ENCODE data around the gene COL6A1.

COL6A1 gene, protein sequence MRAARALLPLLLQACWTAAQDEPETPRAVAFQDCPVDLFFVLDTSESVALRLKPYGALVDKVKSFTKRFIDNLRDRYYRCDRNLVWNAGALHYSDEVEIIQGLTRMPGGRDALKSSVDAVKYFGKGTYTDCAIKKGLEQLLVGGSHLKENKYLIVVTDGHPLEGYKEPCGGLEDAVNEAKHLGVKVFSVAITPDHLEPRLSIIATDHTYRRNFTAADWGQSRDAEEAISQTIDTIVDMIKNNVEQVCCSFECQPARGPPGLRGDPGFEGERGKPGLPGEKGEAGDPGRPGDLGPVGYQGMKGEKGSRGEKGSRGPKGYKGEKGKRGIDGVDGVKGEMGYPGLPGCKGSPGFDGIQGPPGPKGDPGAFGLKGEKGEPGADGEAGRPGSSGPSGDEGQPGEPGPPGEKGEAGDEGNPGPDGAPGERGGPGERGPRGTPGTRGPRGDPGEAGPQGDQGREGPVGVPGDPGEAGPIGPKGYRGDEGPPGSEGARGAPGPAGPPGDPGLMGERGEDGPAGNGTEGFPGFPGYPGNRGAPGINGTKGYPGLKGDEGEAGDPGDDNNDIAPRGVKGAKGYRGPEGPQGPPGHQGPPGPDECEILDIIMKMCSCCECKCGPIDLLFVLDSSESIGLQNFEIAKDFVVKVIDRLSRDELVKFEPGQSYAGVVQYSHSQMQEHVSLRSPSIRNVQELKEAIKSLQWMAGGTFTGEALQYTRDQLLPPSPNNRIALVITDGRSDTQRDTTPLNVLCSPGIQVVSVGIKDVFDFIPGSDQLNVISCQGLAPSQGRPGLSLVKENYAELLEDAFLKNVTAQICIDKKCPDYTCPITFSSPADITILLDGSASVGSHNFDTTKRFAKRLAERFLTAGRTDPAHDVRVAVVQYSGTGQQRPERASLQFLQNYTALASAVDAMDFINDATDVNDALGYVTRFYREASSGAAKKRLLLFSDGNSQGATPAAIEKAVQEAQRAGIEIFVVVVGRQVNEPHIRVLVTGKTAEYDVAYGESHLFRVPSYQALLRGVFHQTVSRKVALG

DNA sequence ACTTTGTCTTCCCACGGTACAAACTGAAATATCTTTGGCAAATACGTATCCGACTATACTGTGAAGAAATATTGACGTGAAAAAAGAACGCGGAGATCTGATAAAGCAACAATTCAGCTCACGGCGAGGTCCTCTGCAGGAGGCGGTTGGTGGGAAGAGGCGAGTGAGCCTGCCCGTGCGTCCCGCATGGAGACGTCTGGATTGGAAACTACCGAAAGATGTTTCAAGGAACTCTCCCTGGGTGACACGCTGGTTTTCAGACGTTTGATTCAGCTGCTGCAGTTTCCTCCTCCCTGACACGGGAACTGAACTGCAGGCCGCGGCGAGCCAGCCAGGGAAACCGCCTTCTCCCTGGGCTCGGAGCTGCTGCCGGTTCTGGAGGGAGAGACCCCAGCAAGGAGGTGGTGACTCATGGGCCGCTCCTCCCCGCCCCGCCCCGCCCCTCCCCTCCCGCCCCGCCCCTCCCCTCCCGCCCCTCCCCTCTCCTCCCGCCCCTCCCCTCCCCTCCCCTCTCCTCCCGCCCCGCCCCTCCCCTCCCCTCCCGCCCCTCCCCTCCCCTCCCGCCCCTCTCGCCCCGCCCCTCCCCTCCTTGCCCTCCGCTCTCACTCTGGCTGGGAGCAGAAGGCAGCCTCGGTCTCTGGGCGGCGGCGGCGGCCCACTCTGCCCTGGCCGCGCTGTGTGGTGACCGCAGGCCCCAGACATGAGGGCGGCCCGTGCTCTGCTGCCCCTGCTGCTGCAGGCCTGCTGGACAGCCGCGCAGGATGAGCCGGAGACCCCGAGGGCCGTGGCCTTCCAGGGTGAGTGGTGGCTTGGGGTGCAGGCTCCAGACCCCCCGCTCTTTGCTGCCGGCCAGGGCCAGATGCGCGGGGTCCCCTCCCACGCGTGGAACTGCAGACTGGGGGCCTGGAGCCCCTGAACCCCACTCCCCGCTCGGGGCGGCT is at the start of gene COL6A1:
TSS of gene COL6A1 (plus strand) at position 620 of the 941 bp plus-strand sequence. CDS start at position 701, 81 bp downstream.
- DNase-seq, result peak; percentile 55

DNA sequence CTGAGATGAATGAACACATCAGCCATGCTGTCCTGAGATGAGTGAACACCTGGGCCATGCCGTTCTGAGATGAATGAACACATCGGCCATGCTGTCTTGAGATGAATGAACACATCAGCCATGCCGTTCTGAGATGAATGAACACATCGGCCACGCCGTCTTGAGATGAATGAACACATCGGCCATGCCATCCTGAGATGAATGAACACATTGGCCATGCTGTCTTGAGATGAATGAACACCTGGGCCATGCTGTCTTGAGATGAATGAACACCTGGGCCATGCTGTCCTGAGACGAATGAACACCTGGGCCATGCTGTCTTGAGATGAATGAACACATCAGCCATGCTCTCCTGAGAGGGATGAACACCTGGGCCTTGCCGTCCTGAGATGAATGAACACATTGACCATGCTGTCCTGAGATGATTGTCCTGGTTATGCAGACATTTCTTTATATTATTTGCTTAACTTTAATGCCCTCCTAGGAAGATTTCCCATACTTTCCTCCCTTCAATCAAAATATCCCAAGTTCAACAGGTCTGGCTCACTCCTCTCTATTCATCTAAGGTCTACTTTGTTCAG is 48.6 kb upstream of the COL6A1 start:
- no peak for DNase-seq

DNA sequence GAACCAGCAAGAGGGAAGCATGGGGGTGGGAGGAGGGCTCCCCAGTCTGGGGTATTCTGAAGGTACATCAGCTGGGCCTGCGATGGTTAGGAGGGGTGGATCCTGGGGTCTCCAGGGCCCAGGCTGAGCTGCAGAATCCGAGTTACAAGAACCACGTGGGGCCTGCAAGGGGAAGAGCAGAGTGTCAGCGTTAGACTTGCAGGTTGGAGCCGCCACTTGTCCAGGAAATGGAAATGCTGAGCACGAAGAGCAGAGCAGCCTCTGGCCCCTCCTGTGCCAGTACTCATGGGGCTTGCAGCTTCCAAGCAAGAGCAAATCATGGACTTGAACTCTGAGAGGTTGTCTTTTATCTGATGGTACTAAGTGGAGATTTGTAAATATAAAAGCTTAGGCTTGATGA is 47.5 kb upstream of the COL6A1 start:
- no peak for DNase-seq

DNA sequence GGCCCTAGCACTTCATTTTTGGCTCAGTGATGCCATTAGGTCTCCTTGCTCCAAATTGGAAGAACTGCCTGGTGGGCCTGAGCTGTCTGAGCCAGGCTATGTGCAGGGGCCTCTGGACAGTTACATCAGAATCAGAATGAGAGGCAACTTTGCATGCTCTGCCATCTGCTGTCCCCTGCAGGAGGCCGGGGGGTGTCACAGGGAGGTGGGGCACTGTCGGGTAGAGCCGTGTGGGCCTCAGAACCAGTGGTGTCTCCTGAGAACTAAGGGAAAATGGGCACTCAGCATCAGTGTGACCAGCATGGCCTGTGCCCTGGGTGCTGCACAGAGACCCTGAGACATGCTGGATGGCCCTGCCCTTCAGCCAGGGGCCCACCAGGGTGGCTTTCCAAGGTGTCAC is 47.0 kb upstream of the COL6A1 start:
- no peak for DNase-seq

DNA sequence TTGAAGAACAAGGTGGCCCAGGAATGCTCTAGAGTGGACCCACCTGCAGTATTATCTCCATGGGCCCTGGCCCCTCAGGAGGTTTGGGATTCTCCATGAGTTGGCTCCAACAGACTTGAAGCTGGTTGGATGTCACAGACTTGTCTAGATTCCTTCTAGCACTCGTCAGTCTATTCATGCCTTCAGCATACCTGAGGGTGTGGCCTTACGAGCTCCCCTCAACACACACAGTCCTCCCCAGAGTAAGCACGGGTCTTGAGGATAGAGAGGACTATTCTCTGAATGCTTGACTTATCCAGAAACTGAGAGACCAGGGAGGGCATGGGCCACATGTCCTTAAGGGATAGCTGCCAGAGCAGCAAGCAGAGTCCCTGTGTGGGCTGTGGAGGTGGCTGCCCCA is 45.9 kb upstream of the COL6A1 start:
- no peak for DNase-seq

DNA sequence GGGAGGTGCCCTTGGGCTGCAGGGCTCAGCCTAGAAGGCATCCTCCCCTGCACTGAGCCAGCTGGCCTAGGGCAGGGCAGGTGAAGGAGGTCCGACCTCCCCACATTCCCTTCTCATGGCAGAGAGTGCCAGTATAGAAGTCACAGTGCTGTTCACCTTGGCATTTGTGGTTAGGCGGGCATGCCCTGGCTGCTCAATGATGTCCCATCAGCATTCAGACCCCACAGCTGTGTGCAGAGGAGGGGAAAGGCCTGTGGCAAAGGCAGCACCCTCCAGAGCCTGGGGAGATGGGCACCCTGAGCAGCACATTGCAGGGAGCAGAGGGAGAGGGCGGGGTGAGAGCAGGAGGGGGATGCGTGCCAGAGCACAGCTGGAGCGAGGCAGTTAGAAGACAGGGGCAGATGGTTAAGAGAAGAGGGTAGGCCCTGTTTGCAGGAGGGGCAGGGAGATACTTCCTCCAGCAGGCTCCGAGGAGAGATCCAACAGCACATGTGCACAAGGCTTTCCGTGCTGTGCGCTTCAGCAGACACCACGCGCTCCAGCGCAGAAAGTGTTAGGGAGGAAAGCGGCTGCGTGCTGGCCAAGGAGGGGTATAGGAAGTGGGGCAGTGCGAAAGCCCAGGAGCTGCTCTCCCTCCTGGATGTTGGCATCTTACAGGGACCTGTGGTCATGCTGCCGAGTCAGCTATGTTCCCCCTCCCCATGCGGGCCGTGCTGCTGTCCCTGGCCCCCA is 43.7 kb upstream of the COL6A1 start:
- DNase-seq, result no peak

DNA sequence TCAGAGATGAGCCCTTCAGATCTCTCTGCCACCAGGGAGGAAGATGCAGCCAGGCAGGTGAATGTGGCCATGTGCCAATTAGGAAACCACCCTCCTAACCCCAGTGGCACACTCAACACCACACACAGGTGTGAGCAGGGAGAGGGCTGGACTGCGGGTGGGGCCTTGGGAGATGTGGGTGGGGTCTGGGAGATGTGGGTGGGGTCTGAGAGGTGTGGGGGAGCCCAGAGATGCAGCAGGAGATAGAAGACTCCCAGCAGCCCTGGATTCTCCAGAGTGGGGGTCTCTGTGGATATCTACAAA is 43.2 kb upstream of the COL6A1 start:
- no peak for DNase-seq

DNA sequence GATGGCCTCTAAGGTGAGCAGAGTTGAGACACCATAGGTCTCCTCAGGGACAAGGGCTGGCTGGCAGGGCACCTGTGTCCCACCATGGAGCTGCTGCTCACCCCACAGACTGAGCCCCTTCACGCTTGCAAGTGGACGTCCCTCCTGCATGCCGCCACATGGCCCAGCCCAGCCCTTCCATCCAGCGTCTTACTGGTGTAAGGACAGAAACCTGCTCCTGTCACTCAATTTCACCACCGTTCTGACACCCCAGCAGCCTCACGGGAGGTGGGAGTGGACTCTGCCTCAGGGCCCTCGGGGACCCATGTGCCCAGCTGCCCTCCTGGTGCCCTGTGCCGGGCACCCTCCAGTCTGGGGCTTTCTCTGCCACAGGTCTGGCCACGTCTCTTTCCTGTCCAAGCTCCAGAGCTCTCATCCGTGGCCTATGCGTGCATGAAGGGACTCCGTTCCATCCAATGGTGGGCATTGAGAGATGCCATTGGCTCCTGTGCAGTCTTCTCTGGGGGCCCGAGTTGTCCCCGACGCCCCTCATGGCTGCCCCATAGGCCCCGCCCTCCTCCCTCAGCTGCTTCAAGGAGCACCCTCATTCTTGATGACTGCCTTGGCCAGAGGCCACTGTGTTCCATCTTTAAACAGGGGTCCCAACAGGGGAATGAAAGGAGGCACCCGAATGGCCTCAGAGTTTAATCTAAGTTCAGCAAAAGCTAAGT is 42.6 kb upstream of the COL6A1 start:
- no peak for DNase-seq

DNA sequence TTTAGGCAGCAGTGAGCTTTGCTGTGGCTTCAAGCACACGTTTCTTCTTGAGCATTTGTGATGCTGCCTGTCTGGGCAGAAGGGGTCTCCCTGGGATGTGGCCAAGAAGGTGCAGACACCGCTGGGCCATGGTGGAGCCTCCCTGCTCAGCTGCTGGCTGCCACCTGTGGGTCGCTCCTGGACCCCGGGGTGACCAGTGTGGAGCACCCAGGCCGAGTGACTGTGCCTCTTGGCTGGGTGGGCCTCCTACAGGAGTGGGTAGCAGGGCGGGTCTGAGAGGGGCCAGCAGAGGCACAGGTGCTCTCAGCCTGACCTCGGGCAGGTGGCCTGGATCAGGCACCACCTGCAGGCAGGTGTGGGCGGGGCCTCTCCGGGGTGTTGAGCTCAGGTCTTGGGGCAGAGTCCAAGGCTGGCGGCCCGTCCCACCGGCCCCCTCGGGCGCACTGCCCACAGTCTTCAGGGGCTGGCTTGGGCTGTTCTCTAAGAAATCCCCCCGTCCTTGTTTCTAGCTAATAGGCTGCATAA is 42.0 kb upstream of the COL6A1 start:
- DNase-seq, result no peak

DNA sequence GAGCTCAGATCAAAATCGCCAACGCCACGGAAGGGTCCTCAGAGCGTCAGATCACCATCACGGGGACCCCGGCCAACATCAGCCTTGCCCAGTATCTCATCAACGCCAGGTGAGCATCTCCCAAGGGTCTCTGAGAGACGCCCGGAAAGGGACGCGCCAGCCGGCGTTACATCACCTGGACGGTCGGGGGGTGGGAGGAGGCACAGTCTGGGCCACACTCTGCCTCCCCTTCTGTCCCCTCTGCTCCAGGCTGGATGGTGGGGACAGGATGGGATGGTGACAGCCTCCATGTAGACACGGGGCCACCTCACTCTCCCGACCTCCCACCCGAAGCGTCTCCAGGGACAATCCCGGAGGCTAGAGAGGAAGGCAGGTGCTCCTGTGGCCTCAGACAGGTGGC is 41.5 kb upstream of the COL6A1 start:
- no peak for DNase-seq

DNA sequence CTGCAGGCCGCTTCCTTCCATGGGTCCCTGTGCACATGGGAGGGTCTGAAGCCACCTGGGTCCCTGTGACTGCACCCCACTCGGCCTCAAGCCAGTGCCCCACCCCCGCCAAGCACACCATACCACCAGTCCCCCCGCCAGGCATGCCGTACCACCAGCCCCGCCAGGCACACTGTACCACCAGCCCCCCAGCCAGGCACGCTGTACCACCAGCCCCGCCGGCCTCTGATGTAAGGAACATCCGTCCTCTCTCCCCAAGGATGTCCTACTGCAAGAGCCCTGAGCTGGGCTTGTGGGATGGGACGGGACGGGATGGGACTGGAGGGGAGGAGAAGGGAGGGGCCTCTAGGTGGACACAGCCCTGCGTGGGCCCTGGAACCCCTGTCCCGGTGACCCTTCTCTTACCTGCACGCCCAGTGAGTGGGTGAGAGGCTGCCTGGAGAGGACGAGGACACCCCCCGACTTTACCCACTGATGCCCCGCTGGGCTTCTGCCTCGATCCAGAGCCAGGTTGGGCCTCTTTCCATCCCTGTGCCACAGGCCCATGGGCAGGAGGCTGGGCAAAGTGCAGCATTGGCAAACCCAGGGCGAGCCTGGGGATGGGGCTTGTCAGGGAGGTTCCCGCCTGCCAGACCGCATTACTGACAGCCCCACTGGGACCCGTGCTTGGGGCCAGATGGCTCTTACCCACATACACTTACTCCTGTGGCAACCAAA is 40.8 kb upstream of the COL6A1 start:
- DNase-seq, result no peak

DNA sequence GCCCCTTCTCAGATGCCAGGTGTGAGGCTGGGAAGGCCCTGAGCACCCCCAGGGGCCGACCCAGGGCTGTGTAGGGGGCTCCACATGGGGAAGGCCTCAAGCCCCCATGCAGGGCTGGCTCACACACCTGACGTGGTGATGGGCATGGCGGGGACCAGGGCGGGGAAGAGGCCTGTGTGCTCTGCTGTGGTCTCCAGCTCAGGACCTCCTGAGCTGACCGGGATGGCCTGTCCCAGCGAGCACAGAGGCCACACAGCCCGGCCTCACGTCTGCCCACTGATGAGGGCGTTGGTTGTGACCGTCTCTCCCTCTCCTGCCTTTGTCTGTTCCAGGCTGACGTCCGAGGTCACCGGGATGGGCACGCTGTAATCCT is 40.2 kb upstream of the COL6A1 start:
- no peak for DNase-seq

DNA sequence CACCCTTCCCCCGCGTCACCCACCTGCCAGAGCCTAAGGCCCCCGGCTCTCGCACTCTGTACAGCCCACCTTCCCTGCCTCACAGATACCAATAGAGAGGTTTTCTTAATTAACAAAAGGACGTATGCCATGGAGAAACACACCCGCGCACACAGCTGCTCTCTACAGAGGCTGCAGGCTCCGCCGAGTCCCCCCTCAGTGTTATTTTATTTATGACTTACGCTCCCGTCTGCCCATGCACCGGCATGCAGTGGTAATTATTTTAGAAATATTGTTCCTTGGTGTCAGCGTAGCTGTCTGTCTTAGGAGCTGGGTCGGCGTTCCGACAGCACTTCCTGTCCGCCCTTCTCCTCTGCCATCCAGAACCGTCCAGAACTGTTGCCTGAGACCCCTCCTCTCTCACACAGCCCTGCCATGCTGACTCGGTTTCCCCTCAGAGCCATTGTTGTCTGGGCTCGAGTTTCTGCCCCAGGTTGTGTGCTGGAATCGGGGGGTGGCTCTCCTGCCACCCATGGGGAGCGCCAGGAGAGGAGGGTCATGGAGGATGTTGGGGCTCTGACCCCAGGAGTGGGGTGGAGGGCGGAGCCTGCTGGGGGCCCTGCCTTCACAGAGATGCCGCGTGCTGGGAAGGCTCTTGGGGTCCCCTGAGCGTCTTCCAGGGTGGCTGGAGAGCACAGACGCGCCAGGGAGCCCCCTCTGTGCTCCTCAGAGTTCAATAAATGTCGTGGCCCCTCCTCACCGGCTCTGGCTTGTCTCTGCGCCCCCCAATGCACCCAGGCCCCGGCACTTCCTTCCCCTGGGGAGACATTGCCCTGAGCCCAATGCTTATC is 39.6 kb upstream of the COL6A1 start:
- DNase-seq, result no peak

DNA sequence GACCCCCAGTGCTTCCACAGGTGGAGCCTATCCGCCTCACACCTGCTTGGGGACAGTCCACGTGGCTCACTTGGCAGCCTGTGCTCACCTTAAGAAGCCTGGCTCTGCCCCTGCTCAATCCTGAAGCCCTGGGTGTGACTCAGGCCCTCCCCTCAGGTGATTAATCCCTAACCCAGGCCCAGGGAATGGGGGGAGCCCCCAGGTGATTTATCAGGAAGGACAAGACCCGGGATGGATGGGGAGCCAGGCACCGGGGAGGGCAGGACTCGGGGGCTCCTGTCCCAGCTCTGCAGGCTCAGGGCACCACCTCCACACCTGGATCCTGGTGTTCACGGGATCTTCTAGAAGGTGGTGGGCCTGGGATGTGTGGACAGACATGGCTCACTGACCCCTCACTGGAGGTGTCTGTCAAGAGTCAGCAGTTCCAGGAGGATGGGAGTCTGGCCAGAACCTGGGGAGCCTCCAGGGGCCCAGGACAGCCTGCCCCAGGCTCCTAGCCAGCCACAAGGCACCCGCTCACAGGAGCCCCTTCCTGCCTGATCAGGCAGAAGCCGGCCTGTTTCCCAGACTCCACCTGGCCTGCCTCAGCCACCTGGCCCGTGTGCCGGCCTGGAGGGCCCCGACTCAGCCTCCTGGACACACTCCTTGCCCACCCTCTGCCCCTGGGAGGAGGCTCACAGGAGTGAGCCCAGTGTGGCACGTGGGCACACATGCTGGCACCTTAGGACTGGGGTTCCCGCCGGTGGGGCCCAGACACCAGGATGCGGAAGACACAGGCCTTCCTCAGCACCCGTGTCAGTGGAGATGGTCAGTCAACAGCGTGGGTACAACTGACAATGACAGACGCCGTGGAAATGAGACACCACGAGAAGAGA is 38.6 kb upstream of the COL6A1 start:
- DNase-seq, result no peak

DNA sequence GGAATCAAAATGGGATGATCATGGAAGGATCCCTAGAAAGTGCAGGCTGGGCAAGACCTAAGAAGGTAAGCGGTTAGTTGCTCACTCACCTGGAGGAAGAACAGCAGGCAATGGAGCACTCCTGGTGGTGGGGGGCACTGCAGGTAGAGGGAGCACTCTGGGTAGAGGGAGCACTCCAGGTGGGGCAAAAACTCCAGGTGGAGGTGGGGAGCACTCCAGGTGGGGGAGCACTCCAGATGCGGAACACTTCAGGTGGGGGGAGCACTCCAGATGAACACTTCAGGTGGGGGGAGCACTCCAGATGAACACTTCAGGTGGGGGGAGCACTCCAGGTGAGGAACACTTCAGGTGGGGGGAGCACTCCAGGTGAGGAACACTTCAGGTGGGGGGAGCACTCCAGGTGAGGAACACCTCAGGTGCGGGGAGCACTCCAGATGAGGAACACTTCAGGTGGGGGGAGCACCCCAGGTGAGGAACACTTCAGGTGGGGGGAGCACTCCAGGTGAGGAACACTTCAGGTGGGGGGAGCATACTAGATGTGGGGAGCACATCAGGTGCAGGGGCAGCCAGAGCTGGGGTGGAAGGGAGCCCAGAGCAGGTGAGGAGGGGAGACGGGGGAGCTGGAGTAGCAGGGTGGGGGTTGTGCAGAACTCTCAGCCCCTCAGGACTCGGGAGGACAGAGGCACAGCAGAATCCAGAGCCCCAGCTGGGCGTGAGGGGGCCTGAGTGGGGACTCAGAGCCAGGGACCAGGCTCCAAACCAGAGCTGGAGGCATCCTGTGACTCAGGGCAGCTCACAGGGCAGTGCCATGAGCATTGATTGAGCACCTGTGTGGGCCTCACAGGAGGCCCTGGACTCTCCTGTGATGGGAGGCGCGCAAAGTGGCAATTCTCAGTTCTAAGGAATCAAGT is 37.7 kb upstream of the COL6A1 start:
- no peak for DNase-seq

DNA sequence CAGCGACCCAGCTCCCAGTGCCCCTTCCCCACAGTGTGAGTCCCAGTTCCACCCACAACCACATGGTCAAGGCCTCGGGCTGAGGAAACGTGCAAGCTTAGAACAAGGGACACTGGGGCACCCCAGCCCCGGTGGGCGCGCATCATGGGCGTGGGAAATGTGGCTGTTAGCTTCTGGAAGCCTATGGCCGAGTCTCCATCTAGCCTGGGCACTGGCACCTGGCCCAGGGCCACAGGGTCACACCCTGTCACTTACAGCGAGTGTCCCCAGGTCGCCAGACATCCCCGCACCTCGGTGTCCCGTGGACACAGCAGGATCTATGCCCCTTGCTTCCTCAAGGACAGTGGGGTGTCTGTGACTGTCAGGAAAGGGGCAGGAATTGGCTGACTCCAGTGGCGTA is 37.0 kb upstream of the COL6A1 start:
- no peak for DNase-seq
